Measurements from ENCODE around the gene PCDHA1.
"Not testable (repeated sequence)": the region's sequence is repeated elsewhere in the genome, so short reads cannot be mapped to it uniquely, and the experiment has no call there.

DNA sequence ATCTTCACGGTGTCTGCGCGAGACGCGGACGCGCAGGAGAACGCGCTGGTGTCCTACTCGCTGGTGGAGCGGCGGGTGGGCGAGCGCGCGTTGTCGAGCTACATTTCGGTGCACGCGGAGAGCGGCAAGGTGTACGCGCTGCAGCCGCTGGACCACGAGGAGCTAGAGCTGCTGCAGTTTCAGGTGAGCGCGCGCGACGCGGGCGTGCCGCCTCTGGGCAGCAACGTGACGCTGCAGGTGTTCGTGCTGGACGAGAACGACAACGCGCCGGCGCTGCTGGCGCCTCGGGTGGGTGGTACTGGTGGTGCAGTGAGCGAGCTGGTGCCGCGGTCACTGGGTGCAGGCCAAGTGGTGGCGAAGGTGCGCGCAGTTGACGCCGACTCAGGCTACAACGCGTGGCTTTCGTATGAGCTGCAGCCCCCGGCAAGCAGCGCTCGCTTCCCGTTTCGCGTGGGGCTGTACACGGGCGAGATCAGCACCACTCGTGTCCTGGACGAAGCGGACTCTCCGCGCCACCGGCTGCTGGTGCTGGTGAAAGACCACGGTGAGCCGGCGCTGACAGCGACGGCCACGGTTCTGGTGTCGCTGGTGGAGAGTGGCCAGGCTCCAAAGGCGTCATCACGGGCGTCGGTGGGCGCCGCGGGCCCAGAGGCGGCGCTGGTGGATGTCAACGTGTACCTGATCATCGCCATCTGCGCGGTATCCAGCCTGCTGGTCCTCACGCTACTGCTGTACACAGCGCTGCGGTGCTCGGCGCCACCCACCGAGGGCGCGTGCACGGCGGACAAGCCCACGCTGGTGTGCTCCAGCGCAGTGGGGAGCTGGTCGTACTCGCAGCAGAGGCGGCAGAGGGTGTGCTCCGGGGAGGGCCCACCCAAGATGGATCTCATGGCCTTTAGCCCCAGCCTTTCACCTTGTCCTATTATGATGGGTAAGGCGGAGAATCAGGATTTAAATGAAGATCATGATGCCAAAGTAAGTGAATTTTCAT lies 43.9 kb downstream of the PCDHA1 start:
- not testable (repeated sequence) for TF ChIP-seq KAT8 (CRISPR knock-in tag; IDR thresholded peaks at IDR 0.05); HDAC1 (CRISPR knock-in tag; IDR thresholded peaks at IDR 0.05); ZNF33B (CRISPR knock-in tag; IDR thresholded peaks at IDR 0.05); NR3C1 (CRISPR knock-in tag; IDR thresholded peaks at IDR 0.05); CHD2 (IDR thresholded peaks at IDR 0.05; ENCODE audit: low read depth, low read length); KLF12 (CRISPR knock-in tag; IDR thresholded peaks at IDR 0.05; ENCODE audit: borderline replicate concordance); RBAK (CRISPR knock-in tag; IDR thresholded peaks at IDR 0.05); ZNF274 (CRISPR knock-in tag; IDR thresholded peaks at IDR 0.05); ZNF891 (CRISPR knock-in tag; IDR thresholded peaks at IDR 0.05); MED8 (CRISPR knock-in tag; IDR thresholded peaks at IDR 0.05; ENCODE audit: insufficient replicate concordance); USF2 (IDR thresholded peaks at IDR 0.05; ENCODE audit: low read depth, low read length); USF2 (CRISPR knock-in tag; IDR thresholded peaks at IDR 0.05; ENCODE audit: borderline replicate concordance); ZNF749 (CRISPR knock-in tag; IDR thresholded peaks at IDR 0.05; ENCODE audit: borderline replicate concordance); TP53 (CRISPR knock-in tag; conservative IDR thresholded peaks at IDR 0.05)
- TF ChIP-seq, protein P1, sequence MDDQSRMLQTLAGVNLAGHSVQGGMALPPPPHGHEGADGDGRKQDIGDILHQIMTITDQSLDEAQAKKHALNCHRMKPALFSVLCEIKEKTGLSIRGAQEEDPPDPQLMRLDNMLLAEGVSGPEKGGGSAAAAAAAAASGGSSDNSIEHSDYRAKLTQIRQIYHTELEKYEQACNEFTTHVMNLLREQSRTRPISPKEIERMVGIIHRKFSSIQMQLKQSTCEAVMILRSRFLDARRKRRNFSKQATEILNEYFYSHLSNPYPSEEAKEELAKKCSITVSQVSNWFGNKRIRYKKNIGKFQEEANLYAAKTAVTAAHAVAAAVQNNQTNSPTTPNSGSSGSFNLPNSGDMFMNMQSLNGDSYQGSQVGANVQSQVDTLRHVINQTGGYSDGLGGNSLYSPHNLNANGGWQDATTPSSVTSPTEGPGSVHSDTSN (CRISPR knock-in tag; IDR thresholded peaks at IDR 0.05; ENCODE audit: borderline replicate concordance): not testable (repeated sequence)
